ENCODE data around the gene NEMP1. TPM values are rescaled to one million over a fixed set of nuclear protein-coding genes. Genes with fewer than 3 reads are reported as not detected.

The NEMP1 gene
- total RNA-seq, 1 donor from 2014 or later, result 27.6 TPM

DNA sequence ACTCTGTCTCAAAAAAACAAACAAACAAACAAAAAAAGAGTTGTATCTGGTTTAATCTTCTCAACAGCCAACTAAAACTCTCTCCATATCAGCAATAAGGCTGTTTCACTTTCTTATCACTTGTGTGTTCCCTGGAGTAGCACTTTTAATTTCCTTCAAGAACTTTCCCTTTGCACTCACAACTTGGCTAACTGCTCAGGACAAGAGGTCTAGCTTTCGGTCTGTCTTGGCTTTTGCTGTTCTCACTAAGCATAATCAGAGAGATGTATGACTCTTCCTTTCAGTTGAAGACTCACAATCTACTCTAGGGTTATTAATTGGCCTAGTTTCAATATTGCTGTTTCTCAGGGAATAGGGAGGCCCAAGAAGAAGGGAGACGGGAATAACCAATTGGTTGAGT is 12.3 kb downstream of the NEMP1 start:
- Mint-ChIP-seq H3K27ac (no peak overlapping the region), H3K9me3 (no peaks in the 10 kb centered on the region), H3K27me3 (no peaks in the 10 kb centered on the region), H3K4me1 (peaks cover 39% of the 10 kb centered on the region), H3K36me3 (ENCODE audit: low read depth) (peaks cover 37% of the 10 kb centered on the region), H3K4me3 (no peak overlapping the region)
- ChIA-PET POLR2A (interaction anchor here (1.2 to 5.9 kb wide), 4 partner anchors 12 to 62 kb away, joined by 3 to 77 read pairs (median 5); partner anchors contain the start of genes LRP1, NEMP1 and STAT6), CTCF (interaction anchor here (1.0 to 15.0 kb wide), 4 partner anchors 26 to 177 kb away, joined by 4 to 368 read pairs (median 4); partner anchors contain the start of gene STAT6)
- TF ChIP-seq, protein P1, sequence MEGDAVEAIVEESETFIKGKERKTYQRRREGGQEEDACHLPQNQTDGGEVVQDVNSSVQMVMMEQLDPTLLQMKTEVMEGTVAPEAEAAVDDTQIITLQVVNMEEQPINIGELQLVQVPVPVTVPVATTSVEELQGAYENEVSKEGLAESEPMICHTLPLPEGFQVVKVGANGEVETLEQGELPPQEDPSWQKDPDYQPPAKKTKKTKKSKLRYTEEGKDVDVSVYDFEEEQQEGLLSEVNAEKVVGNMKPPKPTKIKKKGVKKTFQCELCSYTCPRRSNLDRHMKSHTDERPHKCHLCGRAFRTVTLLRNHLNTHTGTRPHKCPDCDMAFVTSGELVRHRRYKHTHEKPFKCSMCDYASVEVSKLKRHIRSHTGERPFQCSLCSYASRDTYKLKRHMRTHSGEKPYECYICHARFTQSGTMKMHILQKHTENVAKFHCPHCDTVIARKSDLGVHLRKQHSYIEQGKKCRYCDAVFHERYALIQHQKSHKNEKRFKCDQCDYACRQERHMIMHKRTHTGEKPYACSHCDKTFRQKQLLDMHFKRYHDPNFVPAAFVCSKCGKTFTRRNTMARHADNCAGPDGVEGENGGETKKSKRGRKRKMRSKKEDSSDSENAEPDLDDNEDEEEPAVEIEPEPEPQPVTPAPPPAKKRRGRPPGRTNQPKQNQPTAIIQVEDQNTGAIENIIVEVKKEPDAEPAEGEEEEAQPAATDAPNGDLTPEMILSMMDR (IDR thresholded peaks at IDR 0.05), result no peak
- intact Hi-C loops (cut with micrococcal nuclease), result no loop called here
- DNase-seq (no peak), ATAC-seq (ENCODE audit: low read depth) (no peak)

DNA sequence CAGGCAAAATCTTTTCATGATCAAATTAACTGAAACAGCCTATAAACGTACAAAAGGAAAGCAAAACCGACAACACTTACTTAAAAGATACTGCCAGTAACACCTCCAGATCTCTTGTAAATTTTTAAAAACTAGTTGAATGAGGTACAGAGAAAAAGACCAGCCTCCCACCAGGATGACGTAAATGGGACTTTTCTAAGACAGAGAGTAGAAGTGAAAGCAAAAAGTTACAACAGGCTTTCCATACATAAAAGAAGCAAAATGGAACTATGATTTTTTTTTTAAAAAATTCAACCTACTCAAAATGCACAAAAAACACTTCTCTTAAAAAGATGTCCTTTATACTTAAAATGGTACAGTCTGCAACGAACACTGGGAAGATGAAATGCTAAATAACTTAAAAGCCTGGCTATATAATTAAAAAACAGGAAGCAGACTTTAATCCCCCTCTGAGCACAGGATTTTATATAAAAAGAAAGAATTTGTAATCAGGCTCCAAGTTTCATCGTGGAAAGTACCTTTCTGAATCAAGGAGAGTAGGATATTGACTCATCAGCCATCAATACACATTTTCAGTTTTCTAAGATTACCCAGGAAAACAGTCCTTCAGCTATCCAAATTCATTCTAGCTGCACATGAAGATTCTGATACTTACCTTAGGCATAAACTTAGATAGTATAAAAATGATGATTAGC is 14.5 kb downstream of the NEMP1 start:
- POLR2A ChIA-PET, result interaction anchor here (1.4 to 5.9 kb wide), 5 partner anchors 15 to 47 kb away, joined by 3 to 77 read pairs (median 6); partner anchors contain the start of genes NEMP1 and STAT6
- ATAC-seq (ENCODE audit: low read depth) (peak; percentile 79), DNase-seq (no peak)
- peak overlapping the region; percentile 83 for H3K4me3 Mint-ChIP-seq
- peaks cover 37% of the 10 kb centered on the region for H3K4me1 Mint-ChIP-seq
- no peaks in the 10 kb centered on the region for H3K9me3 Mint-ChIP-seq
- no peaks in the 10 kb centered on the region for H3K27me3 Mint-ChIP-seq
- peaks cover 35% of the 10 kb centered on the region for H3K36me3 Mint-ChIP-seq (ENCODE audit: low read depth)
- intact Hi-C loops (cut with micrococcal nuclease), result loop anchor here (1.0 to 2.0 kb wide), 5 partner anchors 17 to 223 kb away; no protein-coding TSS in a partner anchor
- peak overlapping the region; percentile 92 for H3K27ac Mint-ChIP-seq
- TF ChIP-seq, protein P1 (IDR thresholded peaks at IDR 0.05), result no peak
- CTCF ChIA-PET, result interaction anchor here (1.0 to 15.0 kb wide), 6 partner anchors 28 to 63 kb away, joined by 3 to 368 read pairs (median 27); partner anchors contain the start of genes STAT6 and ZBTB39

DNA sequence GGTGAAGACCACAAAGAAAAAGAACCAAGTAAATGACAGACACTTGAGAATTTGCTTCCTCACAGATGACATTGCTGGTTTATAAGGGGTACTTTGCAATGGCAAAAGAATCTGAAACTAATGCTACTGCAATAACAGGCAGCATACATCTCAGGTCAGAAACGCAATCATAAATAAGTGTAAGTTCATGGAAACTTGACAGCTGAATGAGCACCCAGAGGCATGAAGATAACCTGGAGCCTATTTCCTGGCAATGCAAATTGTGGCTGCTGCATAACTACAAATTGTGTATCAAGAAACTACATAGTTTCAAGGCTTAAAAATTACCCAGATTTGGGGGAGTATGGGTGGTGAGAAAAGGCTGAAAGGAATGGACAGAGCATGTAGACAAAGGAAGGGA is 20.1 kb downstream of the NEMP1 start:
- POLR2A ChIA-PET, result interaction anchor here (0.6 to 2.2 kb wide), 5 partner anchors 11 to 787 kb away, joined by 3 to 7 read pairs (median 3); no protein-coding TSS in a partner anchor
- H3K36me3 Mint-ChIP-seq (ENCODE audit: low read depth), result peaks cover 36% of the 10 kb centered on the region

DNA sequence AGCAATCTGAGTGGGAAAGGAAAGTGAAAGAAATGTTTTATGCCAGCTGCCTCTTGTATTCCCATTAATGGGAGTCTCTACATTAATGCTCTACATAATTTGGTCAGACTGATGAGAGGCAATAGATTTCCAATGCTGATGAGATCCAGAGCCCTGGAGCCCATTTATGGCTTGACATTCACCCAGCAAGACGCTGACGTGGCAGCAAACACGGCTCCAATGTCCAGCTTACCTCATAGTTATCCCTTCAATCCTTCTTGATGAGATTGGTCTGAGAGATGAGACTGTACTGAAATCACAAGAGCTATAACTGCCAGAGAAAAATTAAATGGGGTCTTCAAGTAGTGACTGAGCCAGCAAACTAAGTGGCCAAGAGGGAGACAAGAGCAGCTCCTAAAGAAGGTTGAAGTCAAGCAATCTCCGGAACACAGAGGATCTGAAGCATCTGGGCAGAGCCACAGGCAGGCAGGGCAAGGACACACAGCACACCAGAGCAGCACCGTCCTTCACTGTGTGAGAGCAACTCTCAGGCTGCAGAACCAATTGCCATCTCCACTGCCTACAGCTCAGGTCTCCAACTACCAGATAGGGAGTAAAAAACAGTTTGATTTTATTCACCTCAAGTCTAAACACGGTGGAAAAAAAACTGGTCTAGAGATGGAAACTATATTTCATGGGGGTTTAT is 21.4 kb downstream of the NEMP1 start:
- Mint-ChIP-seq H3K9me3 (no peaks in the 10 kb centered on the region), H3K27ac (peak overlapping the region; percentile 43), H3K27me3 (no peaks in the 10 kb centered on the region), H3K4me3 (no peak overlapping the region), H3K36me3 (ENCODE audit: low read depth) (peaks cover 34% of the 10 kb centered on the region), H3K4me1 (peaks cover 52% of the 10 kb centered on the region)
- intact Hi-C loops (cut with micrococcal nuclease), result no loop called here
- ChIA-PET CTCF (interaction anchor here (0.8 to 8.2 kb wide), 3 partner anchors 12 to 49 kb away, joined by 3 to 89 read pairs (median 4); partner anchors contain the start of gene ZBTB39), POLR2A (interaction anchor here (0.9 to 1.7 kb wide), 2 partner anchors 10 to 55 kb away, joined by 4 to 5 read pairs; no protein-coding TSS in a partner anchor)
- no peak for ATAC-seq (ENCODE audit: low read depth)
- TF ChIP-seq, protein P1 (IDR thresholded peaks at IDR 0.05), result no peak
- DNase-seq, result no peak

More for the DNA sequence above, 20.1 kb downstream of the NEMP1 start:
- H3K27me3 Mint-ChIP-seq, result no peaks in the 10 kb centered on the region
- DNase-seq, result no peak
- H3K9me3 Mint-ChIP-seq, result no peaks in the 10 kb centered on the region
- intact Hi-C loops (cut with micrococcal nuclease), result no loop called here
- H3K4me1 Mint-ChIP-seq, result peaks cover 61% of the 10 kb centered on the region
- H3K4me3 Mint-ChIP-seq, result peak overlapping the region; percentile 50
- H3K27ac Mint-ChIP-seq, result peak overlapping the region; percentile 84
- TF ChIP-seq, protein P1 (IDR thresholded peaks at IDR 0.05), result no peak
- CTCF ChIA-PET, result interaction anchor here (1.2 to 15.0 kb wide), 5 partner anchors 11 to 66 kb away, joined by 3 to 368 read pairs (median 6); partner anchors contain the start of genes STAT6 and ZBTB39
- peak; percentile 59 for ATAC-seq (ENCODE audit: low read depth)

Data from activated B cell treated with CpG ODN at 0.5 μM for 24 hours (primary cell).